ENCODE data around the gene RADIL. TPM values are rescaled to one million over a fixed set of nuclear protein-coding genes. Genes with fewer than 3 reads are reported as not detected.

Gene RADIL
- total RNA-seq, 1 experiment from 2014 or later = not detected

GRCh38 chr7:4841836-4842235, 41.7 kb downstream of the RADIL start:
- intact Hi-C loops (cut with micrococcal nuclease) = loop anchor here (10.0 kb wide), 1 partner anchor 613 kb away; no protein-coding TSS in a partner anchor
- Mint-ChIP-seq H3K9me3 (ENCODE audit: unreplicated experiment) (no peaks in the 10 kb centered on the region), H3K27me3 (ENCODE audit: insufficient read depth, unreplicated experiment) (peaks cover 15% of the 10 kb centered on the region), H3K4me1 (ENCODE audit: insufficient read depth, unreplicated experiment) (no peaks in the 10 kb centered on the region), H3K4me3 (ENCODE audit: unreplicated experiment) (no peak overlapping the region), H3K27ac (ENCODE audit: low read depth, unreplicated experiment) (no peak overlapping the region), H3K36me3 (ENCODE audit: insufficient read depth, unreplicated experiment) (no peaks in the 10 kb centered on the region)
- ChIA-PET CTCF (no interaction called here), POLR2A (interaction anchor here (0.6 kb wide), 1 partner anchor 514 kb away, joined by 3 read pairs; no protein-coding TSS in a partner anchor)
- no peak for TF ChIP-seq CTCF (IDR thresholded peaks at IDR 0.05; ENCODE audit: unreplicated experiment)
- no TSS peak for BruUV-seq (replicated peaks)
- DNase-seq (ENCODE audit: unreplicated experiment) = no peak

DNA sequence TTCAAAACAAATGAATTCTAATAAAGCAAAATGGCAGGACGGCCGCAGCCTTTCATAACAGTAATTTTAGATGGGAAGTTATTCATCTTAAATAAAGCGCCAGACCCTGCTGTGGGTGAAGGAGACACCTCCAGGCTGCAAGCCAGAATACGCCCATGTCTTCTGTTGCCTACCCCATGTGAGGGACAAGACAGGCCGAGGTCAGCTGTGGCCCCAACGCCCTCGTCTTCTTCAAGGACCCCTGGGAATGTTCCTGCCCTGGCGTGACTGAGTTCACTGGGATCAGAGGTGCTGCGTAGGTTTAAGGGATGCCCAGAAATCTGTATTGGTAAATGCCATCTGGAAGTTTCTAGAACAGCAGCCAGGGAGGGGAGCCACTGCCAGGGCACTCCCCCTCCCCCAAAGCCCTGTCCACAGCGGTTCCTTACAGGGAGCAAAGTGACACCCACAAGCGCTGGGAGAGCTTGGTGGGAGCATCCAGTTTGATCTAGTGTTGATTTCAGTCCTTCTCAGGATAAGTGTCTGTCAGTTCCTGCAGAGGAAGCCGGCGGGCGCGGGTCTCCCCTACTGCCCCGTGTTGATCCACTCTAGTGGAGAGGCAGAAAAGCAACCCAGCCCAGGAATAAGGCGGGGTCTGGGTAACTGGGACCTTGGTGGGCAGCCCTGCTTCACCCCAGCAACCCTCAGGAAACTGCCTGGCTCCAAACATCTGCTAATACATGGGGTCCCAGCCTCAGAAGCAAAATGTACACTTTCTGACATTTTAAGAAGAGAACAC, 42.3 kb downstream of the RADIL start:
- ChIA-PET POLR2A (no interaction called here), CTCF (no interaction called here)
- no peak for DNase-seq (ENCODE audit: unreplicated experiment)
- Mint-ChIP-seq H3K4me3 (ENCODE audit: unreplicated experiment) (no peak overlapping the region), H3K36me3 (ENCODE audit: insufficient read depth, unreplicated experiment) (no peaks in the 10 kb centered on the region), H3K4me1 (ENCODE audit: insufficient read depth, unreplicated experiment) (no peaks in the 10 kb centered on the region), H3K27ac (ENCODE audit: low read depth, unreplicated experiment) (no peak overlapping the region), H3K9me3 (ENCODE audit: unreplicated experiment) (no peaks in the 10 kb centered on the region), H3K27me3 (ENCODE audit: insufficient read depth, unreplicated experiment) (peaks cover 15% of the 10 kb centered on the region)
- intact Hi-C loops (cut with micrococcal nuclease) = loop anchor here (10.0 kb wide), 1 partner anchor 614 kb away; no protein-coding TSS in a partner anchor
- no peak for TF ChIP-seq CTCF (IDR thresholded peaks at IDR 0.05; ENCODE audit: unreplicated experiment)
- no TSS peak for BruUV-seq (replicated peaks)

DNA sequence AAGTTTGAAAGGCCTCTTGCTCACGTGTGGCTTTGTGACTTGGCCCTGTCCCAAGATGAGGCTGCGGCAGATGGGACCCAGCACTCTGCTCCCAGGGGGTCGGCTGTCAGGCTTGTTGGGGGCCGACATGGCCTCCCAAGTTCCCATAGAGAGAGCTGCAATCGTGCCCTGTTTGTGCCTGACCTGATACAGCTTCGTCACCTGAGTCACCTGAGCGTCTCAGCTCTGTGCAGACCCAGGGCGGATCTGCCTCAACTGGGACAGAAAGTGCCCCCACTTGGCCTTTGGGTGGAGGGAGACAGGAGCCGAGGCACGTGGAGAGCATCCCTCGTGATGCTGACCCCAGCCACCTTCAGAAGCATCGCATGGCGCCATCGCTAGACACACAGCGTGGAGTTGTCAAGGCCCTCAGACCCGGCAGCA, 43.4 kb downstream of the RADIL start:
- DNase-seq (ENCODE audit: unreplicated experiment) = no peak
- ChIA-PET CTCF (no interaction called here), POLR2A (no interaction called here)

More for the DNA sequence above, 43.4 kb downstream of the RADIL start:
- peaks cover 9% of the 10 kb centered on the region for H3K27me3 Mint-ChIP-seq (ENCODE audit: insufficient read depth, unreplicated experiment)
- H3K4me3 Mint-ChIP-seq (ENCODE audit: unreplicated experiment) = no peak overlapping the region
- TF ChIP-seq CTCF (IDR thresholded peaks at IDR 0.05; ENCODE audit: unreplicated experiment) = no peak
- no peaks in the 10 kb centered on the region for H3K4me1 Mint-ChIP-seq (ENCODE audit: insufficient read depth, unreplicated experiment)
- no peaks in the 10 kb centered on the region for H3K36me3 Mint-ChIP-seq (ENCODE audit: insufficient read depth, unreplicated experiment)
- H3K9me3 Mint-ChIP-seq (ENCODE audit: unreplicated experiment) = no peaks in the 10 kb centered on the region
- H3K27ac Mint-ChIP-seq (ENCODE audit: low read depth, unreplicated experiment) = no peak overlapping the region
- intact Hi-C loops (cut with micrococcal nuclease) = loop anchor here (10.0 kb wide), 1 partner anchor 615 kb away; no protein-coding TSS in a partner anchor
- no TSS peak for BruUV-seq (replicated peaks)

All from MCF 10A (cell line).